Fibroblast of mammary gland (primary cell): ENCODE results near the gene SAMD15.
"Not testable (repeated sequence)": the region's sequence is repeated elsewhere in the genome, so short reads cannot be mapped to it uniquely, and the experiment has no call there.

Source experiments
- DNase-seq: peaks from one replicate; pipeline ENCODE4 v3.0.0-alpha.2; 2010; ENCODE audit warnings: low read depth
- H3K4me3 ChIP-seq: 2 replicates; pipeline ENCODE4 v1.5.1; 2011; ENCODE audit warnings: low read depth, mild to moderate bottlenecking, low read length, moderate library complexity; ENCODE audit not compliant: control insufficient read depth
- TF ChIP-seq, protein P1 (sequence below): conservative IDR thresholded peaks from 2 replicates; pipeline ENCODE4 v1.5.1; 2011; ENCODE audit warnings: low read depth, low read length, inconsistent platforms; ENCODE audit not compliant: control insufficient read depth, insufficient read depth

Gene SAMD15

DNA sequence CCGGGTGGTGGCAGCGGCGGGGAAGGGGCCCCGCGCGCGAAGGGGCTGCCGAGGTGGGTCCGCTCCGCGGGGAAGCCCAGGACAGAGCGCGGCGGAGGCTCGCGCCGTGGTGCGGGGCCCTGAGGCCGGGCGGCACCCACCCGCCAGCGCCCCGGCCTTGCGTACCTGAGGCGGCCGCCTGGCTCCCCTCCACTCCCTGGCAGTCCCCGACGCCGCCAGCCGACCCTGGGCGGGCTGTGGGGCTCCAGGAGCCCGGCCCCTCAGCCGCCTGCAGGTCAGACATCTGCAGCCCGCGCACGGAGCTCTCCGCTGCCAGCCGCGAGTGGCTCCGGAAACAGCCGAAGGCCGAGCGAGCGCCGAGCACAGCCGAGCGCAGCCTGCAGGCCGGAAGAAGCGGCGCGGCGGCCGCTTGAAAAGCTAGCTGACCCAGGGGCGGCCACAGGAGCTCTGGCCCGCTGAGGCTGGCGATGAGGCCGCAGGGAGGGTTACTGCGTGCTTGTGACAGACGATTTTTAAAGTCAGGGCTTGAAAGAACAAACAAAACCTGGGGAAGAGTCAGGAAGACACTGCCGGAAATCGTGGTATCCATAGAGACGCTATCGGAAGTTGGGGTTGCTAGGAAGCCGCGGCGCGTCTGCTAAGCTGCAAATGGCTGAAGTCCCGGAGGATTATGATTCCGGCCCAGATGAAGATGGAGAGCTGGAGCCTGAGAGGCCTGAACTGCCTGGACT lies at the start of gene SAMD15, which contains the start of gene TMED8:
TSS of gene SAMD15 (plus strand) at position 609 of the 731 bp plus-strand sequence. CDS start at position 649, 40 bp downstream.
TSS of gene TMED8 (minus strand) at position 324 of the 731 bp plus-strand sequence. CDS start at position 283, 41 bp downstream.
- TF ChIP-seq, protein P1, sequence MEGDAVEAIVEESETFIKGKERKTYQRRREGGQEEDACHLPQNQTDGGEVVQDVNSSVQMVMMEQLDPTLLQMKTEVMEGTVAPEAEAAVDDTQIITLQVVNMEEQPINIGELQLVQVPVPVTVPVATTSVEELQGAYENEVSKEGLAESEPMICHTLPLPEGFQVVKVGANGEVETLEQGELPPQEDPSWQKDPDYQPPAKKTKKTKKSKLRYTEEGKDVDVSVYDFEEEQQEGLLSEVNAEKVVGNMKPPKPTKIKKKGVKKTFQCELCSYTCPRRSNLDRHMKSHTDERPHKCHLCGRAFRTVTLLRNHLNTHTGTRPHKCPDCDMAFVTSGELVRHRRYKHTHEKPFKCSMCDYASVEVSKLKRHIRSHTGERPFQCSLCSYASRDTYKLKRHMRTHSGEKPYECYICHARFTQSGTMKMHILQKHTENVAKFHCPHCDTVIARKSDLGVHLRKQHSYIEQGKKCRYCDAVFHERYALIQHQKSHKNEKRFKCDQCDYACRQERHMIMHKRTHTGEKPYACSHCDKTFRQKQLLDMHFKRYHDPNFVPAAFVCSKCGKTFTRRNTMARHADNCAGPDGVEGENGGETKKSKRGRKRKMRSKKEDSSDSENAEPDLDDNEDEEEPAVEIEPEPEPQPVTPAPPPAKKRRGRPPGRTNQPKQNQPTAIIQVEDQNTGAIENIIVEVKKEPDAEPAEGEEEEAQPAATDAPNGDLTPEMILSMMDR = no peak
- DNase-seq = peak; percentile 82

DNA sequence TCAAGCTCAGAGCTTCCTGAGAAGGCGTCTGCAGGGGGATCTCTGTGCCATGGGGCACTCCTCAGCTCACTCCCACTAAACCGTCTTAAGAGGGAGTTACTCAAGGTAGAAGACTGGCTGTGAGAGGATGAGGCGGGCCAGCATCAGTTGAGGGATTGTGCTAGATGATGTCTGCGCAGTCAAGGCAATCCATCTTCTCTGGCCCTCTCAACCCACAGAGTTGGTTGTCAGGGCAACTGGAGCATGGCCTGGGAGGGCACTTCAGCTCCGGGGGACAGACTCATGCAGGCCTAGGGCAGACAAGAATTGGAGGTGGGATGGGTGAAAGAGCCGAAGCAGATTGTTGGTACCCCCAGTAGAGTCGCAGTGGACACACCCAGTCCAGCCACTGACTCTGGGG lies 47.3 kb upstream of the SAMD15 start:
- no peak overlapping the region for H3K4me3 ChIP-seq
- no peak for DNase-seq
- TF ChIP-seq, protein P1 = no peak

More for the DNA sequence above, at the start of gene SAMD15, which contains the start of gene TMED8:
- H3K4me3 ChIP-seq = peak within 1 kb of the TSS; percentile 90

DNA sequence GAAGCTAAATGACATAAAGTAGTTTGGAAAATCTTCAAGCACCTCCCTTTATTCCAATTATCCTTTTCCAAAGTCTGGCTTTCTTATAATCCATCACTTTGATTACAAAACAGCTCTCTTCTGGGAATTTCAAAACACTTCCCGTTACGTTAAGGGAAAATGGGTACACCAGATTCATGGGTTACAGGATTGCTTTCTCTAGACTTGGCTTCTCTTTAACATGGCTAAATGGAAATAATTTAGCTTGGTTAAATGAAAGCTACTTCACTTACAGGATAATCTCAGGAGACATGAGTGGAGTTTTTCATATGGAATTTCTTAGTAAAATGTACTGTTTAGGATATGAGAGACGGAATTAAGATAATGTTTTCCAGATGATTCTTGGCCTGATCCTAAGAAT lies 41.6 kb upstream of the SAMD15 start:
- TF ChIP-seq, protein P1 = no peak
- H3K4me3 ChIP-seq = no peak overlapping the region
- DNase-seq = no peak

DNA sequence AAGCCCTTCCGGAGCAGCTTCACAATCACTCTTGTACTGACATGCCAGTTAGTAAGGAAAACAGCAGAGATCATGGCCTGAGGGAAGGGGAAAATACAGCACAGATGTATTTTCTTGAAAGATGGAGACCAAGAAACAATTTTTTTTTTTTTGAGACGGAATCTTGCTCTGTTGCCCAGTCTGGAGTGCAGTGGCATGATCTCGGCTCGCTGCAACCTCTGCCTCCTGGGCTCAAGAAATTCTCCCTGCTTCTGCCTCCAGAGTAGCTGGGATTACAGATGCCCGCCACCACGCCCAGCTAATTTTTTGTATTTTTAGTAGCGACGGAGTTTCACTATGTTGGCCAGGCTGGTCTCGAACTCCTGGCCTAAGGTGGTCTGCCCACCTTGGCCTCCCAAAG lies 39.9 kb upstream of the SAMD15 start:
- not testable (repeated sequence) for H3K4me3 ChIP-seq, DNase-seq

DNA sequence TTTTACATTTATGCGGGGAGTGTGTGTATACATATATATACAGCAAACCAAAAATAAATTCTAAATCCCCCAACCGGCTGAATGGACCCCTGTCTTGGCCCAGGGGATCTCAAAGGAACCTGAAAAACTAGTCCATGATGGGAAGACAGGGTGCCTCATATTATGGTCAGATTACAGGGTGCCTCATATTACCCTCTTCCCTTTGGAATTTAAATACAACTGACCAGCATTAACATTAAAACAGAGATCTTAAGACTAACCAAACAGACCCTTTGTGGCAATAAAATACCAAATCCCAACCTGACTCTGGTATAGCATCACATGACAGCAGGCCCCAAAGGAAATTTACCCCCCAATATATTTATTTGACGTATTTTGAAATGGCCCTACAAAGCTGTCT lies 39.3 kb upstream of the SAMD15 start:
- DNase-seq = no peak
- TF ChIP-seq, protein P1 = no peak

DNA sequence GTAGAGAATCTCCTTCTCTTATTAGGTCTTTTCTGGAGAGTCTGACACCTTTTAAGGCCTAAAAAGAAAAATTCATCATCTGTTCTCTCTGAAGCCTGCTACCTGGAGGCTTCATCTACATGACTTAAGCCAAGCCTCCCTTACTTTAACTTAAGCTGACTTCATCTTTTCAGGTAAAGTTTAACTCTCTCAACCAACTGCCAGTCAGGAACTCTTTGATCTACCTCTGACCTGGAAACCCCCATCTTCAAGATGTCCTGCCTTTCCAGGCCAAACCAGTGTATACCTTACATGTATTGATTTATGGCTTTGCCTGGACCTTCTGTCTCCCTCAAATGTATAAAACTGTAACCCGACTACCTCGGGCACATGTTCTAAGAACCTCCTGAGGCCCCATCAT lies 38.9 kb upstream of the SAMD15 start:
- DNase-seq = no peak
- H3K4me3 ChIP-seq = no peak overlapping the region
- TF ChIP-seq, protein P1 = no peak

More for the DNA sequence above, 39.3 kb upstream of the SAMD15 start:
- no peak overlapping the region for H3K4me3 ChIP-seq

DNA sequence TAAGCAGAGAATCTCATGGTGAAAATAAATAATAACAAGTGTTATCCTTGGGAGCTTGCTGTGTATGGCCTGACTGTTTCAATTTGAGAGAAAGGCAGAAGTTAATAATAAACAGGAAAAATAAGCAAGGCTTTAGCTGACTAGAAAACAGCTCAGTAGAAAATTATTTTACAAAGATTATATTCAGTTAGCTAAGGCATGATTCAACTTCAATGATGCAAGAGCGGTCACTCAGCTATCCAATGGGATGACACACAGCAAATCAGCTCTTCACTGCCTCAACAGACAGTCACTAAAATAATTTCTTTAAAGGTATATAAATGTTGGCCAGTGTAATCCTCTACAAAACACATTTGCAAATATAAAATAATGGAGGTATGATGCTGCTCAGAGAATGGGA lies 37.8 kb upstream of the SAMD15 start:
- H3K4me3 ChIP-seq = no peak overlapping the region
- TF ChIP-seq, protein P1 = peak; percentile 0
- DNase-seq = peak; percentile 75
